GM19468 (cell line): ENCODE data around the gene UMODL1.

Experiments
- ATAC-seq: cut with Tn5 transposase; IDR thresholded peaks from one replicate; pipeline ENCODE4 v1.9.1; 2021; ENCODE audit warnings: mild to moderate bottlenecking, moderate library complexity, moderate number of reproducible peaks; ENCODE audit not compliant: unreplicated experiment; ENCODE audit errors: extremely low read depth

The UMODL1 gene

DNA sequence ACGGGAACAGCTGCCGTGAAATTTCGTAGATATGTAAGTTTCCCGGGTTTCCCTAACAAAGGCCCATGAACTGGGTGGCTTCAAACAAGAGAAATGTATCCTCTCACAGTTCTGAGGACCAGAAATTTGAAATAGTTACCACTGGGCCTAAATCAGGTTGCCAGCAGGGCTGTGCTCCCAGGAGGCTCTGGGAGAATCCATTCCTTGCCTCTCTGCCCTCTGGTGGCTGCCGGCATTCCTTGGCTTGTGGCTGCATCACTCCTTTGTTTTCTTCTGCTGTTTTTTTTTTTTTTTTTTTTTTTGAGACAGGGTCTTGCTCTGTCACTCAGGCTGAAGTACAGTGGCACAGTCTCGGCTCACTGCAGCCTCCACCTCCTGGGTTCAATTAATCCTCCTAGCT is 23.7 kb downstream of the UMODL1 start:
- no peak for ATAC-seq

DNA sequence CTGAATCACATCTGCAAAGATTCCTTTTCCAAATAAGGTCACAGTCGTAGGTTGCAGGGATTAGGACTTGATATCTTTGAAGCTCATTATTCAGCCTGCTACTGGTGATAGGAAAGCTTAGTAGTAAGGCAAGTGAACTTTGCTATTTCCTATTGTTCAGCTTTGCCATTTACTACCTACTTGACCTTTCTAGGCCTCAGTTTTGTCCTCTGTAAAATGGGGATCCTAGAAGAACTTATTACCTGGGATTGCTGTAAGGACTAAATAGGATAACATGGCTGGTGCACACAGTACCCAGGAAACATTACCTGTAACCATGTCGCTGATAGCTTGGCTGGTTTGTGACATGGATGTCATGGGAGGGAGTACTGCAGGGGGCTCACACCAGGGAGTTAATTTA is 24.5 kb downstream of the UMODL1 start:
- ATAC-seq: no peak

DNA sequence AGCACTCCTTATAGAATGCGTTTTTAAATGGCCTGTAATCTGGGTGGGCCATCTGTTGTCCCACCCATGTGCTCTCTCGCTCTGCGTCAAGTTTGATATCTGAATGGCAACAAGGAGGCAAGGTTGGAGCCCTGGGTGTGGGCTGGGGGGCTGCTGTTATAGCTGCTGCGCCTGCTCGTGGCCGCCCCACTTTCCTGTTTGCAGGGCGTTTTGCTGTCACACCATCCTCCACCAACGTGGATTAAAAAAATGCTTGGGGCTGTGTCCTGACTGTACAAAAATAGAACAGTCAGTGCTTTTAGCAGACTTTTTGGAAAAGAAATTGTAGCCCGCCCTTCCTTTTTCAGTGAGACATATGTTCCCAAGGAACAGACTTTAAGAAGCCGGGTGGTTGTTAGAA is 25.4 kb downstream of the UMODL1 start:
- ATAC-seq: no peak

- ATAC-seq: no peak
Observed at GRCh38 chr21:42097274-42097673, 26.2 kb downstream of the UMODL1 start.

DNA sequence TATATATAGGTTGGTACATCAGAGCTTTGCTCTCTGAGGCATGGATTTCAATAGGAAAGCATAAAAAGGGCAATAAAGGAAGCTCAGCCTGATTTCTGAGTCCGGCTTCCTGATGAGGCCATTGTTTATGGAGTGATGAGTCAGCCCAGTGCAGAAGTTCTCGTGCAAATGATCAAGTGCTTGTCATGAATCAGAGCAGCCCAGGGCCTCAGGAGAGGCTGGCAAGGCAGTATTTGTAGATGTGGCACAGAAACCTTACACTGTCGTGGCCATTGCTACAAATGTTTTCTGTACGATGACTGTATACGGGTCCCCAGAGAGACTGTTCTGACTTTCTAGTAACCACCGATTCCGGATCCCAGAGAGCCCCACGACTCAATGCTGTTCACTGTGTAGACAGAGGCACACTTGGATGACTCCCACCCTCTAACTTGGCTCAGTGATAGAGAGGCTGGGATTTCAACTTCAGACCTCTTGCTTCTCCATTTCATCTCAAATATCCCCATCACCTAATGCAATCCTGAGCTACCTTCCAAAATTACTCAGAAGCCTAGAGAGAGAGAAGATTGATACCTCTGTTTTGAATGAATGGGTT is 26.8 kb downstream of the UMODL1 start:
- no peak for ATAC-seq

DNA sequence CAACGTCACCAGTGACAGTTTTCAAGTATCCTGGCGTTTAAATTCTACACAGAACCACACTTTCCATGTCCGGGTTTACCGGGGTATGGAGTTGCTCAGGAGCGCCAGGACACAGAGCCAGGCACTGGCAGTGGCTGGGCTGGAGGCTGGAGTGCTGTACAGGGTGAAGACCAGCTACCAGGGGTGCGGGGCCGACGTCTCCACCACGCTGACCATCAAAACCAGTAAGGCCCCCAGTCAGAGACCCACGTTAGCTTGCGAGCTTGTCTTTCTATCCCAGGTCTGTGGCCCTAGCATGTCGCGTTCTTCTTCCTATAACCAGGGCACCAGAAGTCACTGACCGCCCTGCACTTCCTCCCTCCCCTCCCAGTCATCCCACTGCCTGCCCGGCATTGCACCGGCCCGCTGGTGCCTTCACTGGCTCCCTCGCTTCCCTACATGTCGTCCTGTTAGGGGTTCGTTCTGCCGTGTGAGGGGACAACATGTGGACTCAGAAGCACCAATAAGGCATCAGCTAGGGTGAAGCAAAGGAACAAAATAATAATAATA is 27.9 kb downstream of the UMODL1 start:
- ATAC-seq: no peak

DNA sequence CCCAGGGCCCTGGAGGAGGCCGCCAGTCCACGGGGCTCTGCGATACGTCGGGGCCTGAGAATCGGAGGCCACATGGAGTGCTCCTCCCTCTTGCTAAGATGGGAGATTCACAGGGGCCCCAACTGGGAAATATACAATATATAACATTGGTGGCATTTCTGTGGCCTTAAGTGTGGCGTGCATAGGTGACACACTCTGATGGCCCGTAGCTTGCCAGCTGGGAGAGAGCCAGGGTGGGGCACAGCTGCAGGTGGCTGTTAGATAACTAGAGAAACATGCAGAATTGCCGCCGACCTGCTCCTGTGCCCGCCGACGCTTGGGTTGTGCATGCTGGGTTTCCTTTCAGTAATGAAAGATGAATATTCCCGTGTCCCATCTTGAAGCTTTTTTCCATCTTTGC is 30.1 kb downstream of the UMODL1 start:
- ATAC-seq: no peak

GRCh38 chr21:42102076-42102475 is 31.0 kb downstream of the UMODL1 start:
- no peak for ATAC-seq

DNA sequence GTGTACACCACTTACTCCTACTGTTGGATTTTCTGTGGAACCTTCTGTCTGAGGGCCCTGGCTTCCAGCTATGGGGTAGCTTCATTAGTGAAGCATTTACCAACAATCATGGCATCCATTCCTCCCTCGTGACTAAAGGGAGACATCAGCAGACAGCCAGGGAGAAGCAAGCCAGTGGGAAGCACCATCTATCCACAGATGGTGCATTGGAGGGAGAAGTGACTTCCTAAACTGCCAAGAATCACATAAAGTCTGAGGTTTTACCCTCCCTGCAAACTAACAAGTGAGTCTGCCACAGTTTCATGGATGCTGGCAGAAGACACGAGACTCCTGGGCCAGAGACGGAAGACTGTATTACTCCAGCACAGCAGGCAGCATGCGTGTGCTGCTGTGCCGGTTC is 31.4 kb downstream of the UMODL1 start:
- no peak for ATAC-seq

- ATAC-seq: no peak
Observed at GRCh38 chr21:42102991-42103390, 31.9 kb downstream of the UMODL1 start.

- ATAC-seq: no peak
Observed at GRCh38 chr21:42103843-42104242, 32.7 kb downstream of the UMODL1 start.

GRCh38 chr21:42105476-42106315 is 34.6 kb downstream of the UMODL1 start:
- no peak for ATAC-seq

DNA sequence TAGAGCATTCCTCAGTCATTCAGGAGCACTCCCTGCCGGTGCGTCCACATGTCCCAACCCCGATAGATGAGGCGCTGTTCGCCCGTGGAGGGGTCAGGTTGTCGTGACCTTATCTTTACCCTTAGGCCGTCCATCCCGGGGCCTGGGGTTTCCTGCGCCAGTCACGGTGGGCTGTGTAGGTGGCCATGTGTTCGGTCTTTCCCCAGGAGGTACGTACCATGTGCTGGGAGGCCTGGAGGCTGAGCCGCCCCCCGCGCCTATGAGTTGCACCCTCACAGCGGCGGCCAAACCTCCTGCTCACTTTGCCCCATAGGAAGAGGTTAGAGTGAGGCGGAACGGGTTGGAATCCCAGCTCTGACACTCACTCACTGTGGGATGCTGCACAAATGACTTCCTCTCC is 35.3 kb downstream of the UMODL1 start:
- ATAC-seq: no peak

- ATAC-seq: no peak
Observed at GRCh38 chr21:42107177-42107880, 36.2 kb downstream of the UMODL1 start.

DNA sequence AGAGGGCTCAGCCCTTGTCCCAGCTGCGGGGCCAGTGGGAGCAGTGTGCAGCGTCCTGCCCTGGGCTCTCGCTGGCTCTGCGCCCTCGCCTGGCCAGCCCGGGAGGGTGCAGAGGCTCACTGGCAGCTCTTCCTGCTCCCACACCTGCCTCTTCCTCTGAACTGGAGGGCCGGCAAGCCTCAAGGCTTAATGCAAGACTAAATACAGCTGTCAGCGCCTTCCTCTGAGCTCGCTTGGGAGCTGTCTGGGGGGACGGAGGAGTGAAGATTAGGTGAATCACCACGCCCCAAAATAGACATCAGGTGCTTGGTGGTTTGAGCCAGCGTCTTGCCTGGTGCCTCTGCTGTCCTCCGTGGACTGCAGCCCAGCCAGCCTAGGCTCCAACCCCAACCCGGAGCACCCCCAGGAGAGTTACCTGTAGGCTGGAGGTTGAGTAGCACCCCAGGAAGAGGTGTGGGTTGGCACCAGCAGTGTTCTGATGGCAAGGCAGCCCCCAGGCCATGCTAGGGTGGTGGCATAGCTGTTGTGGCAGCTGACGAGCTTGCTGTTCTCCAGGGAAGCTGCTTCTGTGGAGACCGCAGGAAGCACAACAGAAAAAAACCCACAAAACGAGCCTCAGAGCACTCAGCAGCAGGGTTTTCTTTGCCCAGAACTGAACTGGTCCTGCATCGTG is 36.9 kb downstream of the UMODL1 start:
- ATAC-seq: peak; percentile 81

GRCh38 chr21:42108554-42109340 is 37.6 kb downstream of the UMODL1 start:
- no peak for ATAC-seq

DNA sequence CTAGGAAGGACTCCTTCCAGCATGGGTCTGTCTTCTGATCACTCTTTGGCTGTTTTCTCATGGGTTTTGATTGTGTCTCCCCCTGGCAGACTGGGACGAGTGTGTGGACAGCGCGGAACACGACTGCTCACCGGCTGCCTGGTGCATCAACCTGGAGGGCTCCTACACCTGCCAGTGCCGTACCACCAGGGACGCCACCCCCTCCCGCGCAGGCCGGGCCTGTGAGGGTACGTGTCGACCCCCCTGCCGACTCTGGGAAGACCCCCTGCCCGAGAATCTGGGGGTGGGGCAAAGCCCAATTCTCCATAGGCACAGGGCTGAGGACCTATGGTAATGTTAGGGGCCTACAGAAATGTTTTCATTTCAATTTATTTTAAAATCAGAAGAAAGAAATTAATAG is 38.4 kb downstream of the UMODL1 start:
- no peak for ATAC-seq

DNA sequence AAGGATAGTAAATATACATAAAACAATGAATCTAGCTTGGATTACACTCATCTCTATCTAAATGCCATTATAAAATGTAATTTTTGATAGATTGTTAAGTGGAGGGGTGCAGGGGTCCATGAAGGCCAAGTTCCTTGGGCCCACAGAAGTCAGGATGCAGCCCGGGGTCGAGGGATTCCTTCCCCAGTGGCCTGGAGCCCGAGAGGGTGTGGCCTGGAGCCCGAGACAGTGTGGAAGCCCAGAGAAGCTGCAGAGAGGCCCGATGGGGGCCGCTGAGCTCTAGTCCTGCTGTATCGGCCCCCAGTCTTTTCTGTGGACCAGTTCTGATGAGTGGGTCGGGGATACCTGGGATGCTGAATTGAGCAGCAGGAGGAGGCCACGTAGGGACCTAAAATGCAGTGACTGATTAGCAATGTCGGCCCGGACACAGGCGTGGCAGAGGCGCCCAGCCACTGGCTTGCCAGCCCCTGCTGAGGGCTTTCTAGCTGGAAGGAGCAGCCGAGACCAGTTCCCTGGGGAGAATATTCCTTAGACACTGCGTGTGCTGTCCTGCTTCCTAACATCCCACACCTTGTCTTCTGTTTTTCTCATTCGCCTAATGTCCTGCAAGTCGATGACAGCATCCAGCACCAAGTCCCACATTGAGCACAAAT is 38.9 kb downstream of the UMODL1 start:
- no peak for ATAC-seq
